HUES64 (cell line): ENCODE measurements around the gene BACH2.
"Not testable (repeated sequence)": the region's sequence is repeated elsewhere in the genome, so short reads cannot be mapped to it uniquely, and the experiment has no call there.

Experiments used
- H3K27ac ChIP-seq: 2 replicates; pipeline ENCODE4 v1.7.0; 2013; ENCODE audit warnings: low read depth, low read length, inconsistent platforms
- H3K27me3 ChIP-seq: 2 replicates; pipeline ENCODE4 v1.6.1; 2013; ENCODE audit warnings: mild to moderate bottlenecking, low read length; ENCODE audit not compliant: insufficient read depth
- H3K36me3 ChIP-seq: 2 replicates; pipeline ENCODE4 v1.6.1; 2013; ENCODE audit warnings: mild to moderate bottlenecking, low read length; ENCODE audit not compliant: insufficient read depth
- H3K4me1 ChIP-seq: 2 replicates; pipeline ENCODE4 v1.6.1; 2013; ENCODE audit warnings: mild to moderate bottlenecking, low read length, moderate library complexity; ENCODE audit not compliant: insufficient read depth
- H3K4me3 ChIP-seq: 2 replicates; pipeline ENCODE4 v1.5.1; 2013; ENCODE audit warnings: mild to moderate bottlenecking, low read length, moderate library complexity
- H3K9ac ChIP-seq: 2 replicates; pipeline ENCODE4 v1.6.1; 2013; ENCODE audit warnings: mild to moderate bottlenecking, low read depth, low read length
- H3K9me3 ChIP-seq: 2 replicates; pipeline ENCODE4 v1.6.1; 2013; ENCODE audit warnings: low read depth, low read length; ENCODE audit not compliant: insufficient read depth
- WGBS: fragments of 150-250, 120-280 bp; methylation state at CpG from one replicate; pipeline ENCODE4 v1.1.7; 2013; ENCODE audit warnings: missing lambda C conversion rate; 5-methylcytosine and 5-hydroxymethylcytosine counted together

Gene BACH2

DNA sequence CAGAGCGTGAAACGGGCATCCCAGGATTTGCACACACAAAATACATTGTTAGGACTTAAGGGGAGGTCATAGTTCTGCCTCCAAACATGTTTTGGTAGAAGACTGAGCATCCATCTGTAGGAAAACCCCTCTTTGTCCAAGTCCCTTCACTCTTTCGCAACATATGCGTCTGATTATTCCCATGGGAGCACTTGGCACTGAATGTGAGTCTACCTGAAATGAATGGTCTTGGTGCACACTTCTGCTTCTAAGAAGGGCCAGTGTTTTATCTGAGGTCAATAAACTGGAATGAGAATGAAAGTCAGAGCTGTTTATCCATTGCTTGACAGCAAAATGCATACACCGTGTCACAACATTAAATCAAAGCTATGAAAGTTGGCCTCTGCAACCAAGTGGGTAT lies 369.4 kb downstream of the BACH2 start:
- WGBS = 98% methylated on average over 5 of the region's 5 CpGs
- Histone ChIP-seq H3K9ac (no peak overlapping the region), H3K4me3 (no peak overlapping the region), H3K27ac (no peak overlapping the region), H3K4me1 (peaks cover 8% of the 10 kb centered on the region), H3K9me3 (no peaks in the 10 kb centered on the region), H3K27me3 (no peaks in the 10 kb centered on the region), H3K36me3 (no peaks in the 10 kb centered on the region)

GRCh38 chr6:89925826-89926225 lies 370.8 kb downstream of the BACH2 start:
- H3K4me1 ChIP-seq = peaks cover 8% of the 10 kb centered on the region
- 94% methylated on average over 2 of the region's 2 CpGs for WGBS
- H3K9me3 ChIP-seq = no peaks in the 10 kb centered on the region
- no peaks in the 10 kb centered on the region for H3K27me3 ChIP-seq
- no peaks in the 10 kb centered on the region for H3K36me3 ChIP-seq
- H3K27ac ChIP-seq = no peak overlapping the region
- no peak overlapping the region for H3K9ac ChIP-seq
- no peak overlapping the region for H3K4me3 ChIP-seq

- no peaks in the 10 kb centered on the region for H3K36me3 ChIP-seq
- no peak overlapping the region for H3K27ac ChIP-seq
- H3K4me1 ChIP-seq = peaks cover 3% of the 10 kb centered on the region; the same call in 1 of the 2 replicates
- H3K4me3 ChIP-seq = no peak overlapping the region
- no peaks in the 10 kb centered on the region for H3K27me3 ChIP-seq
- 75% methylated on average over 5 of the region's 5 CpGs for WGBS
- H3K9ac ChIP-seq = no peak overlapping the region
- no peaks in the 10 kb centered on the region for H3K9me3 ChIP-seq
Observed at GRCh38 chr6:89924231-89924630, 372.4 kb downstream of the BACH2 start.

GRCh38 chr6:89921691-89922090 lies 375.0 kb downstream of the BACH2 start:
- Histone ChIP-seq H3K36me3 (no peaks in the 10 kb centered on the region), H3K27me3 (no peaks in the 10 kb centered on the region)
- WGBS = 93% methylated on average over 10 of the region's 10 CpGs

DNA sequence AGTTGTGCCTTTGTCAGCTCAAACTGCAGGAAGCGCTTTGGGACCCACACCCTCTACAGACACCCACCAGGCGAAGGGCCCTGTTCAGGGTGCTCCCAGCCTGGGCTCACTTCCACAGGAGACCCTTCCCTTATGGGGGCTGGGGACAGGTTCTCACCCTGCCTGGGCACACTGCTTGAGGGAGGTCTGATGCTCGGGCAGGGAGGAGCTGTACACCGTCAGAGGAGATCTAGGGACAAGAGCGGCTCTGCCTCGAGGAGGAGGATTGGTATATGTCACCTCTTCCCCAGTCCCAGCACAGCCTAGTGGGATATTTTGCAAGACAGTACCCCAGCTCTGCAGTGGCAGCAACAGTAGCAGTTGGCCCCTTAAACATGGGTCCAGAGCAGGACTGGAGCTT lies 375.4 kb downstream of the BACH2 start:
- H3K9ac ChIP-seq = no peak overlapping the region
- 82% methylated on average over 6 of the region's 6 CpGs for WGBS
- H3K9me3 ChIP-seq = peaks cover 5% of the 10 kb centered on the region; the same call in 1 of the 2 replicates
- H3K36me3 ChIP-seq = no peaks in the 10 kb centered on the region
- no peaks in the 10 kb centered on the region for H3K27me3 ChIP-seq
- no peak overlapping the region for H3K27ac ChIP-seq
- peaks cover 7% of the 10 kb centered on the region; the same call in 1 of the 2 replicates for H3K4me1 ChIP-seq
- no peak overlapping the region for H3K4me3 ChIP-seq

More at GRCh38 chr6:89921691-89922090, 375.0 kb downstream of the BACH2 start:
- Histone ChIP-seq H3K9me3 (peaks cover 4% of the 10 kb centered on the region; the same call in 1 of the 2 replicates), H3K4me3 (no peak overlapping the region), H3K4me1 (peaks cover 7% of the 10 kb centered on the region; the same call in 1 of the 2 replicates), H3K27ac (no peak overlapping the region), H3K9ac (no peak overlapping the region)

- H3K27ac ChIP-seq = no peak overlapping the region
- 65% methylated on average over 3 of the region's 3 CpGs for WGBS
- H3K9me3 ChIP-seq = peaks cover 5% of the 10 kb centered on the region; the same call in 1 of the 2 replicates
- H3K4me3 ChIP-seq = no peak overlapping the region
- H3K4me1 ChIP-seq = peaks cover 7% of the 10 kb centered on the region; the same call in 1 of the 2 replicates
- no peaks in the 10 kb centered on the region for H3K27me3 ChIP-seq
- H3K9ac ChIP-seq = no peak overlapping the region
- no peaks in the 10 kb centered on the region for H3K36me3 ChIP-seq
Observed at GRCh38 chr6:89917801-89918366, 378.8 kb downstream of the BACH2 start.

DNA sequence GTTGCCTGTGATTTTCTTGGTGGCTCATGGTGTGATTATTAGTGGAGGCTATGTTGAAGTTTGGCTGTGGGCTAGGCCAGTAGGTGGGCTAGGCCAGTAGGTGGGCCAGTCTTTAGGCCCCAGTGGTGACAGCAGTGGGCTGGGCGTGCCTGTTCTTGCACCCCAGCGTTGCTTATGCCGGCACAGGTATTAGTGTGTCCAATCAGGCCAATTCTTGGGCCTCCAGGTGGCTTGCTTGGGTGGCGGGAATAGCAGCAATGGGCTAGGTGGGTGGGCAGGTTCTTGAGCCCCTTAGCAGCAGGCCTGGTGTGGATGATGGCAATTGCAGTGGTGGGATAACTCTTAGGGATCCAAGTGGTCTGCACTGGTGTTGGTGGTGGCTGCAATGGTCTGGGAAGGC lies 379.4 kb downstream of the BACH2 start:
- Histone ChIP-seq H3K27me3 (no peaks in the 10 kb centered on the region), H3K4me1 (peaks cover 7% of the 10 kb centered on the region; the same call in 1 of the 2 replicates), H3K36me3 (no peaks in the 10 kb centered on the region), H3K4me3 (no peak overlapping the region), H3K9me3 (peaks cover 5% of the 10 kb centered on the region; the same call in 1 of the 2 replicates), H3K27ac (no peak overlapping the region), H3K9ac (no peak overlapping the region)
- WGBS = 97% methylated on average over 4 of the region's 4 CpGs

GRCh38 chr6:89916136-89916920 lies 380.3 kb downstream of the BACH2 start:
- H3K27me3 ChIP-seq = no peaks in the 10 kb centered on the region
- H3K9ac ChIP-seq = no peak overlapping the region
- H3K4me1 ChIP-seq = peaks cover 7% of the 10 kb centered on the region; the same call in 1 of the 2 replicates
- no peak overlapping the region for H3K4me3 ChIP-seq
- H3K36me3 ChIP-seq = no peaks in the 10 kb centered on the region
- 96% methylated on average over 3 of the region's 3 CpGs for WGBS
- H3K9me3 ChIP-seq = peaks cover 5% of the 10 kb centered on the region; the same call in 1 of the 2 replicates
- H3K27ac ChIP-seq = no peak overlapping the region

- H3K36me3 ChIP-seq = no peaks in the 10 kb centered on the region
- no peak overlapping the region for H3K9ac ChIP-seq
- no peaks in the 10 kb centered on the region for H3K27me3 ChIP-seq
- H3K27ac ChIP-seq = no peak overlapping the region; the same call in 1 of the 2 replicates
- peaks cover 16% of the 10 kb centered on the region for H3K4me1 ChIP-seq
- H3K9me3 ChIP-seq = no peaks in the 10 kb centered on the region
- WGBS = 83% methylated on average over 1 of the region's 1 CpG
- H3K4me3 ChIP-seq = no peak overlapping the region
Observed at GRCh38 chr6:89910902-89911240, 385.8 kb downstream of the BACH2 start.

DNA sequence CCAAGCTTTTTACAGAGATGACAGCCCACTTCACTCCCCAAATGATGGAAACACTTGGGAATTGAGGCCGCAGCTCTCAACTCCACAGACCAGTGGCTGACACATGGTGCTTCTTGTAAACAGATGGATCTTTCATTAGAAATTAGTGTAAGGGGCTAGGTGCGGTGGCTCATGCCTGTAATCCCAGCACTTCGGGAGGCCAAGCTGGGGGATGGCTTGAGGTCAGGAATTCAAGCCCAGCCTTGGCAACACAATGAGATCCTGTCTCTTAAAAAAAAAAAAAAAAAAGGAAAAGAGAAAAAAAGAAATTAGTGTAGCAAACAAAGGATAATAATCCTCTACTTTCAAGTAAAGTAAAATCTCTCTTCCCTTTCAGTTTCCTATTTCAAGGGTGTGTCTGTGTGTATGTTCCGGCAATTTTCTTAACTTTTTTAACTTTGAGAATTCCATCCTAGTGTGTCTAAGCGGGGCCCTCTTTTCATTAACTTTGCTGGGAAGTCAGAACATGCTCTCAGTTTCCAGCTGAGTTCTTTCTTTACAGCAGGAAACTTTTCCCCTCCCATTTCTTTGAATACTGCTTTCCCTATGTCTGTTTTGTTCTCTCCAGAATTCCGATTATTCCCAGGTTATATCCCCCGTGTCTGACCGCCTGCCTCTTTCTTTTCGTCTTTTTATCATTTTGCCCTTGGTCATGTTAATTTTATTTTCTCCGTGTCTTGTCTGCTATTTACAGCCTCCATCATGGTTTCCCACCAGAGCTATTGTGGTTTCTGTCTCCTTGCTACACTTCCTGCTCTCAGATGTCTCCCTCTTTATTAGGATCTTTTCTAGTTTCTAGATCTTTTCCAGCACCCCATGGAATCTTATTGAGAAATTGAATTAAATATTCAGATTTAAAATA lies 386.4 kb downstream of the BACH2 start:
- WGBS = 49% methylated on average over 10 of the region's 10 CpGs
- H3K9ac ChIP-seq, H3K27me3 ChIP-seq, H3K27ac ChIP-seq, H3K36me3 ChIP-seq, H3K4me3 ChIP-seq, H3K9me3 ChIP-seq: not testable (repeated sequence)
- peaks cover 16% of the 10 kb centered on the region for H3K4me1 ChIP-seq
